CD4-positive, alpha-beta T cell treated with Interleukin-6 at 100 ng/mL for 8 hours (primary cell): ENCODE data around the gene WBP1L.
"Not testable (repeated sequence)": the region's sequence is repeated elsewhere in the genome, so short reads cannot be mapped to it uniquely, and the experiment has no call there.

Experiments used
- DNase-seq: peaks from one replicate; pipeline ENCODE4 v3.0.0-alpha.2; 2020; ENCODE audit warnings: mixed read lengths, low spot score

The WBP1L gene

DNA sequence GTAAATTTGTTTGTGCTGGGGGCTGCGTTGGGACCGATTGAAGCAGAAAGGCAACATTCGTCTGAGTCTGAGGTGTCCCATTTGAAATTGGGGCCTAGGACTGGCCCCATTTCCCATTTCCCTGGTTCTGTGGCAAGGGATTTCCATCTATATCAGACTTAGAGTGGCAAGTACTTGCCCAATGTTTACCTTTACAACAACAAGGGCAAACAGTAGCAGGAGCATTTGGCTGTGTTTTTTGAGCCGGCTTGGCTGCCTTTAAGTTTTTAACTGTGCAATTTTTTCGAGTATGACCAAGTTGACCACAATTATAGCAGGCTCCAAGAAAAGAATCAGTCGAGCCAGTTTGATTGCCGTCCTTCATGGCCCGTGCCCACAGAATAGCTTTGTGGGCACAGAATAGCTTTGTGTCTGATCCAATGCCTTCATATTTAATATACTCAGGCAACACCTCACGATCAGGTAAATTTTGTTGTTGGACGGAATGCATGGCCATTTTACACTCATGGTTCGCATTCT, 98.1 kb downstream of the WBP1L start:
- DNase-seq, result no peak

DNA sequence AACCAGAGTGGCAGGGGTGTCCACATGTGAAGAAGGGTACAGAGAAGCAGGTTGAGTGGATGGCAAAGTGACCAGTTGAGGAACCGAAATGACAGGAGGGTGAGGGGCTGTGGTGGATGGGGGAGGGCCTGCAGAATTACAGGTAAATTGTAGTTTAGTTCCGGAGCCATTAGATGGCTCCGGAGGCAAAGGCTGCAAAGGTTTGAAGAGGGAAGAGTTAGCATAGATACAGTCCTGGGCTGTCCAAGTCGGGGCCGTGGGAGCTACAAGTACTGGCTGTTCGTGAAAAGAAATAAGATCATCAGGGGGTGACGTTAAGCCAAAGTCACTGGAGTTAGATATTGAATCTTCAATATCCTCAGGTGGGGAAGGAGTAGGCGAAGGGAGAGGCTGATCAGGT, 99.4 kb downstream of the WBP1L start:
- DNase-seq, result not testable (repeated sequence)

DNA sequence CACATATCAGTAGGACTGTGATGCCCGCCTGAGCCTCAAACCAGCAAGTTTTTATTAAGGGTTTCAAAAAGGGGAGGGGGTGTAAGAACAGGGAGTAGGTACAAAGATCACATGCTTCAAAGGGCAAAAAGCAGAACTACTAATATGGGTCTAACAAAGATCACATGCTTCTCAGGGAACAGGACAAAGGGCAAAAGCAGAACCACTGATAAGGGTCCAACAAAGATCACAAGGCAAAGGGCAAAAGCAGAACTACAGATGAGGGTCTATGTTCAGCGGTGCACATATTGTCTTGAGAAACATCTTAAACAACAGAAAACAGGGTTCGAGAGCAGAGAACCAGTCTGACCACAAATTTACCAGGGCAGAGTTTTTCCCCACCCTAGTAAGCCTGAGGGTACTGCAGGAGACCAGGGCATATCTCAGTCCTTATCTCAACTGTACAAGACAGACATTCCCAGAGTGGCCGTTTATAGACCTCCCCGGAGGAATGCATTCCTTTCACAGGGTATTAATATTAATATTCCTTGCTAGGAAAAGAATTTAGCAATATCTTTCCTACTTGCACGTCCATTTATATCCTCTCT, 100.5 kb downstream of the WBP1L start:
- DNase-seq, result not testable (repeated sequence)

DNA sequence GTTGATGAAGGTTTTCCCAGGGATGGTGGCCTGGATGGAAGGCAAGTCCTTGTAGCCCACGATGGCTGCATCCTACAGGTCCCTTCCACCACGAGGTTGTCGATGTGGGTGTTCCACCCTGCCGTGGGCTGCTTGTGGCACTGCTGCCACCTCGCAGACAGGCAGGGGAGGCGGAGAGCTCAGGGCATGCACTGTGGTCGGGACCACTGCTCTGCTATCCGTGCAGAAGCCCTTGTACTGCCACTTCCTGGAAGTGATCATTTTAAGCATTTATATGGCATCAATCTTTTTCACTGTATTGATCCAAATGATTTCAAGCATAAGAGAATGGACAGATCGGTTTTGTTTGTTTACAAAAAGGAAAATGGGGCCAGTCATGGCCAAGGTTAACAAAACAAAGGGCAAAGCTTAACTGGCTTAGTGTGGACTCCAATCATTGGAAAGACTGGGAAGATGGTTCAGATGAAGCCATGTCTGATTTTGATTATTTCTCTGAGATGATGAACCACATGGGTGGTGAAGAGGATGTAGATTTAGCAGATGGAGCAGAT, 101.7 kb downstream of the WBP1L start:
- no peak for DNase-seq

DNA sequence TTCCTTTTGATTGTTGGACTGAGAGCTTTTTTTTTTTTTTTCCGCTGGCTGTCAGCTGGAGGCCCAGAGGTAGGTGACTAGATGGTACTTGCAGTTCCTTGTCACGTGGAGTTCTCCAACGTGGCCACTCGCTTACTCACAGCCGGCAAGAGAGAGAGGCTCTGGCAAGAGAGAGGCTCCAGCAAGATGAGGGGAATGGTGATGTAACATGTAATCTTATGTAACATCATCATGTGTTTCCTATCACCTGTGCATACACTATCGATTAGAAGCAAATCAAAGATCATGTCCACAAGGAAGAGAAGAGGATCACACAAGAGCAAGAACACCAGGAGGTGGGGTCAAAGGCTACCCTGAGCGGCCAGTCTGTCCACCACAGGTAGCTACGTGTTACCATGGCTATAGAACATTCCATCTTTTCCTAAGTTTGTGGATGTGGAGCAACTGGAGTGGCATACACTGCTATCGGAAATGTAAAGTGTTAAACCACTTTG, 106.3 kb downstream of the WBP1L start:
- DNase-seq, result no peak

DNA sequence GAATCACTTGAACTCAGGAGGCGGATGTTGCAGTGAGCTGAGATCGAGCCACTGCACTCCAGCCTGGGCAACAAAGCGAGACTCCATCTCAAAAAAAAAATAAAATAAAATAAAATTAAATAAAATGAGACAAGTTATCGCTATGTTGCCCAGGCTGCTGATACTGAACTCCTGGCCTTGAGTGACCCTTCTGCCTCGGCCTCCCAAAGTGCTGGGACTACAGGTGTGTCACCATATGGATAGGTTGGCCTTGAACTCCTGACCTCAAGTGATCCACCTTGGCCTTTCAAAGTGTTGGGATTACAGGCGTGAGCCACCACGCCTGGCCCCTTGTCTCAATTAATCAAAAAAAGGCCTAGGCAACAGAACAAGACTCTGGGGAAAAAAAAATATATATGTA, 109.5 kb downstream of the WBP1L start:
- DNase-seq, result not testable (repeated sequence)

DNA sequence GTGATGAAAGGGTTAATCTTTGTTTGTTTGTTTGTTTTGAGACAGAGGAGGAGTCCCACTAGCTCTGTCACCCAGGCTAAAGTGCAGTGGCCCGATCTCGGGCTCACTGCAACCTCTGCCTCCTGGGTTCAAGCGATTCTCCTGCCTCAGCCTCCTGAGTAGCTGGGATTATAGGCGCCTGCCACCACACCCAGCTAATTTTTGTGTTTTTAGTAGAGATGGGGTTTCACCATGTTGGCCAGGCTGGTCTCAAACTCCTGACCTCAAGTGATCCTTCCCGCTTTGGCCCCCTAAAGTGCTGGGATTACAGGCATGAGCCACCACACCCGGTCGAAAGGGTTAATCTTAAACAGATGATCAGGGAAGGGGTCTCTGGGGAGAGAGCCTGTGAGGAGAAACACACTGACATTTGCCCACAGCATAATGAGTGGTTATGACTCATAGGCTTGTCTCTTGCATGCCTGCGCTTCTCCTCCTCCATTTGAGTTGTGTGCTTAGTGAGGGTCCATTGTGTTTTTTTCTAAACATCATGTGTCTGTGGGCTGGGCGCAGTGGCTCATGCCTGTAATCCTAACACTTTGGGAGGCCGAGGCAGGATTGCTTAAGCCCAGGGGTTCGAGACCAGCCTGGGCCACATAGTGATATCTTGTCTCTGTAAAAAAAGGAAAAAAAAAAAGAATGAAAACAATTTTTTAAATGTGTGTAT, 112.1 kb downstream of the WBP1L start:
- not testable (repeated sequence) for DNase-seq

DNA sequence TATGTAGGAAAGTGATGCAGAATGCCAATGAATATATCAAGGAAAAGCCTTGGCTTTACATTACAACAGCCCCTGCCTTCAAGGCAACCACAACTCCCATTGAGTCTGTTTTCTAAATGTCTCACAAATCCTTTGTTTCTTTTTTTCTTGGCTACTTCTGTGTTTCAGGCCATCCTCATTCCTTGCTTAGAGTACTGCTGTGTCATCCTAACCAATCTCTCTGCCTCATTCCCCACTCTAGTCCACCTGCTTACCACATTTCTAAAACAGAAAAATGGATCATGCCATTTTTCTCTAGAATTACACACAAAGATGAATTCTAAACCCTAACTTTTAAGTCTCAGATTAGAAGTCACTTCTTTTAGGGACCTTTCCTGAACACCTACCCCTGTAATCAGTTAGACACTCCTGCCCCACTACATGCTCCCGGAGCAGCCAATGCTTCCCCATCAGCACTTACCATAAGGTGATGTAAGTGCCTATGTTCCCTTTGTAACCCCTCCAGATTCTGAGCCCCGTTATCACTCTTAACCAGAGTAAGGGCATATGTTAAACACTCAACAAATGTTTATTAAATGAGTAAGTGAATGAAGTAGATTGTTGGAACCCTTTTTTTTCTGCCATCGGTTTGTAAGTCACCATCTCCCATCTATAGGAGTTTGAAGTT, 113.1 kb downstream of the WBP1L start:
- DNase-seq, result no peak

DNA sequence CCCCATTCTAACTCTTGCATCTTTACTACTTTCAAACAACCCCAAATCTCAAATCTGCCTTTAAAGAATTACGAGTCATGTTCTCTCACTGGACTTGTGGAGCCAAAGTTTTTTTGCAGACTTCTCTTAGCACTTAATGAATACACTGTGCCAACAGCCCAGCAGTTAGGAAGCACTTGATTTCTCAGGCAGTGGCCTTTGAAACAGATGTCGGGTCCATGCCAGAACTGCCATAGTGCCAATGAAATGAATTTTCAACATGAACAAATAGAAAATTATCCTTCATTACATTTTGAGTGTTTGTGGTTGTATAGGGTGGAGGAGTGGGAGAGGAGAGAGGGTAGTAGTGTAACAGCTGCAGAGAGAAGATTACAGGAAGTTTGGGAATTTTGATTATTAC, 116.2 kb downstream of the WBP1L start:
- no peak for DNase-seq

DNA sequence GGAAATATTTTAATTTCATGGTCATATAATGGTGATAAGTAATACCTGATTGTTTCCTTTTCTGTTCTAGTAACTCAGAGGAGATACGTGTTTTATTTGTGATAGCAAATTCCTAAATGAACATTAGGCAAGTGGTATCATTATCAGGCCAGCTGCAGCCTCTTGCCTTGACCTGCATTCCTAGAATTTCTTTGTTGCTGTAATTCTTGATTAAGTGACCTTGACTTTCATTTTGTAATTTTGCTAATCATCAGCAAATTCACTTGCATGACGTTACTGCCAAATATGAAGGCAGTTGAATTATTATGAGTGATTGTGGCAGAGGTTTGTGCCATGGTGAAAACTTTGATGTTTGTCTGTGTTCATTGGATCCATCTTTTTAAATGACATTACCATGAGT, 119.9 kb downstream of the WBP1L start:
- DNase-seq, result no peak

DNA sequence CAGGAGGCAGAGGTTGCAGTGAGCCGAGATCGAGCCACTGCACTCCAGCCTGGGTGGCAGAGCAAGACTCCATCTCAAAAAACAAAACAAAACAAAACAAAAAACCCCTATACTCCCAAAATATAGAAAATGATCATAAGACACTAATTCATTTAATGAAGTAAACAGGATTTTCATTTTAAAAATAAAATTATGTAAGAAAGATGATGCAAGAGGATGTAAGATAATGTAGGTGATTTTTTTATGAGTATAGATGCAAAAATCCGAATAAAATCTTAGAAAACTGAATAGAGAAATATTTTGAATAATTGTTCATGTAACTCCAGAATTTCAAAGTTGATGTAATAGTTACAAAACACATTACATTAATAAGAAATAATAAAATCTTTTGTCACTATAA, 121.9 kb downstream of the WBP1L start:
- DNase-seq, result no peak
